Naive thymus-derived CD8-positive, alpha-beta T cell (primary cell): ENCODE data around the gene KIF26A. TPM values are rescaled to one million over a fixed set of nuclear protein-coding genes. Genes with fewer than 3 reads are reported as not detected.
A peak's percentile ranks its signal among the peaks of the same experiment; 100 is the strongest.

Experiments used
- ATAC-seq, 2 donors: fragments of 150-1000 bp; cut with Tn5 transposase in 1 of 2; sonication (Bioruptor Pico), chemical (Tn5 transposase) in 1 of 2; 1 replicate in 1 of 2; 2 replicates in 1 of 2; pipeline ENCODE4 v1.10.0; 2021; ENCODE audit warnings: mild to moderate bottlenecking in 2 of 2, moderate library complexity in 2 of 2
- POLR2A ChIA-PET: fragments of 350-600 bp; sonication (Branson Sonifier 250); formaldehyde crosslinking; loops from one replicate; lab custom pipeline; 2021; ENCODE audit warnings: antibody characterized with exemption; lab: Charles Lee
- DNase-seq, 10 donors: peaks; one replicate each; pipeline versions ENCODE4 v3.0.0 to v3.0.0-alpha.2; 2020 to 2022
- H3K27ac Mint-ChIP-seq, 10 donors: one replicate each; pipeline ENCODE4 v1.8.0; 2020 to 2022; ENCODE audit warnings: mild to moderate bottlenecking in 10 of 10, mixed read lengths in 10 of 10, moderate library complexity in 4 of 10, inconsistent platforms in 1 of 10
- H3K27me3 Mint-ChIP-seq, 5 donors: one replicate each; pipeline ENCODE4 v1.8.0; 2021 to 2022; ENCODE audit warnings: mixed read lengths in 5 of 5
- H3K36me3 Mint-ChIP-seq, 3 donors: one replicate each; pipeline ENCODE4 v1.8.0; 2020 to 2022; ENCODE audit warnings: mixed read lengths in 3 of 3, mild to moderate bottlenecking in 2 of 3, inconsistent platforms in 1 of 3
- H3K4me1 Mint-ChIP-seq, 4 donors: one replicate each; pipeline ENCODE4 v1.8.0; 2021 to 2022; ENCODE audit warnings: mixed read lengths in 4 of 4
- H3K4me3 Mint-ChIP-seq, 10 donors: one replicate each; pipeline ENCODE4 v1.8.0; 2020 to 2022; ENCODE audit warnings: mild to moderate bottlenecking in 10 of 10, mixed read lengths in 10 of 10, moderate library complexity in 6 of 10, inconsistent platforms in 1 of 10
- H3K9me3 Mint-ChIP-seq, 9 donors: one replicate each; pipeline ENCODE4 v1.8.0; 2020 to 2022; ENCODE audit warnings: mixed read lengths in 9 of 9, mild to moderate bottlenecking in 3 of 9, inconsistent platforms in 1 of 9, moderate library complexity in 1 of 9
- polyA plus RNA-seq, 3 donors: library from polyadenylated mRNA; unstranded; fragments of 300-500 nt; fragmentation: Illumina TruSeq; gene quantifications; one replicate each; pipeline ENCODE4 v1.2.3, GENCODE V29; 2021
- total RNA-seq, 8 experiments: library from RNA in 2 of 8; stranded (reverse) in 2 of 8; gene quantifications; one replicate each; pipeline ENCODE4 v1.2.3 and lab custom pipeline; 2021 to 2026

KIF26A gene
- total and polyA plus RNA-seq, 5 experiments from 2014 or later, result 0.10 to 0.11 TPM; not detected in 3

DNA sequence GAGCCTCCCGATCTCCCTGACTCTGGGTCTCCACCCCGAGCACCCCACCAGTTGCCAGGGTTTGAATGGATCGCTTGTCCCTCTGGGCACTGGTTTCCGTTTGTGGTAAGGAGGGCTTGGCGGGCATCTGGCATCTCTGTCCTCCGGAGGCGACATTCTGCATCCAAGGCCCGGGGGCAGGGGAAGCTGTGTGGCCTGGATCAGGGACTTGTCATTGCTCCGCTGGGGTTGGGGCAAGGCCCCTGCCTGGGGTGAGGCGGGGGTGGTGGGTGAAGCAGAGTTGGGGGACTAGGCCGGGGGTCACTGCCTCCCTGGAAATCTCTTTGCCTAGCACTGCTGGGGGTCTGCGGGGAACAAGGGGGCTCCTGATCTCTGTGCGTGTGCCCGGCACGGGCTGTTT lies 30.2 kb downstream of the KIF26A start:
- Mint-ChIP-seq H3K4me1 (no peaks in the 10 kb centered on the region), H3K4me3 (no peak overlapping the region), H3K9me3 (no peaks in the 10 kb centered on the region), H3K27ac (no peak overlapping the region), H3K36me3 (no peaks in the 10 kb centered on the region), H3K27me3 (no peaks in the 10 kb centered on the region)
- DNase-seq, result no peak
- POLR2A ChIA-PET, result no interaction called here
- ATAC-seq, result no peak

DNA sequence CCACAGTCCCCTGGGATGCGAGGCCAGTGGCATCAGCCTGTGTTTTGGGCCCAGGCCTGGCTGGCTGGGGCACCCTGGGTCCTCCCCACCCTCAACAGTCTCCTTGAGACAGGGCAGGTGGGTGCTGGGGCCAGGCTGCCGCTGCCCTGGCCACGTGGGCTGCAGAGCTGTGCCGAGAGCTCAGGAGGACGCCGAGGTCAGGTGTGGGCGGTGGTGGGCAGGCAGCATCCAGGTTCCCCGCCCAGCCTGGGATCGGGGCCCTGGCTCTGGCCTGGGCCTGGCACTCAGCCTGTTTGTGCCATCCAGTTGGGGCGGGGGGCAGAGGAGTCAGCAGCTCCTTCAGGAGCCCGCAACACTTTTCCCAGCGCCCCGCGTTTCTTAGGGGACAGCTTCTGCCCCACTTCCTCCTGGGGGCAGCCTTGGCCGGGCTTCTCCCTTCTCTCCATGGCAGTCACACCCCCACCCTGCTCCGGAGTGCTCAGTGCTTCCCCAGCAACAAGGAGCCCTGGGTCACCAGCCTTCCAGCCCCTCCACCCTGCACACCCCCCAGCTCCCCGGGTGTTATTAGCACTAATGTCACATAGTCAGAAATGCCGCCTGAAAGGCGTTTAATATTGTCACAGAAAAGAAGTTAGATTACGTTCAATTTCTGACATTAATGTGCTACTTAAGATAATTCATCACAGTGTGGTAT lies 30.8 kb downstream of the KIF26A start:
- H3K9me3 Mint-ChIP-seq, result no peaks in the 10 kb centered on the region
- DNase-seq, result no peak
- H3K4me3 Mint-ChIP-seq, result no peak overlapping the region
- no peaks in the 10 kb centered on the region for H3K27me3 Mint-ChIP-seq
- no peaks in the 10 kb centered on the region for H3K36me3 Mint-ChIP-seq
- no peak for ATAC-seq
- no peak overlapping the region for H3K27ac Mint-ChIP-seq
- no peaks in the 10 kb centered on the region for H3K4me1 Mint-ChIP-seq
- POLR2A ChIA-PET, result no interaction called here

DNA sequence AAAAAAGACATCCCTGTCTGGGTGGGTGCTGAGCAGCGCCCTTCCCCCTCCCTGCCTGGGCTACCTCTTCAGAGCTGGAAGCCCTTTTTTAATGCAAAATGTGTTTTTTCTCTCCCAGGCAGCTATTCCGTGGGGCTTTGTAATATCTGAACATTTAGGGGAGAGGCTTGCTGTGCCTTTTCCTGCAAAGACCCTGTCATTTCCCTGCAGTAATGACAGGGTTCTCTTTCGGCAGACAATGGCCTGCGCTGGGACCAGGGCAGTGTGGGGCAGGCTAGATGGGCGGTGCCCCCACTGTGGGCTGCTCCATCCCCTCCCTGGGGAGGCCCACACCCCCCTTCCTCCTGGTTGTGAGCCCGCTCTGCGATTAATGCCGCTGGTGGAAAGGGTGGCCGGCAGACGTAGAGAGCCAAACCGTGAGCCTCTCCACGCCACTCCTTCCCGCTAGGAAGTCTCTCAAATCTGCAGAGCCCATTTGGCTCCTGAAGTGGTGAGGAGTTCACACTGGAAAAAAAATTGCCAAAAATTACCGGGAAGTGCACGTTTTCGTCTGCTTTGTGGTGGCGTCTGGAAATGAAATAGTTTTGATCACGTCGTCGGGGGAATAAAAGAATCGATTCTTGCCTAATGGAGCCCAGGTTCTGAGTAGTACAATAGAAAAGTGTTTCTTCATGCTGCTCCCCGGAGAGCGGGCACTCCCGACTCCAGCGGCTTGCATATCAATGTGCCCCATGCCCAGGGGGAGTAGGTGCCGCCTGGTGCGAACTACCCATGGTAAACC lies 31.5 kb downstream of the KIF26A start:
- Mint-ChIP-seq H3K4me1 (no peaks in the 10 kb centered on the region), H3K4me3 (no peak overlapping the region), H3K36me3 (no peaks in the 10 kb centered on the region), H3K27ac (no peak overlapping the region), H3K27me3 (no peaks in the 10 kb centered on the region), H3K9me3 (no peaks in the 10 kb centered on the region)
- POLR2A ChIA-PET, result no interaction called here
- DNase-seq (no peak), ATAC-seq (no peak)

DNA sequence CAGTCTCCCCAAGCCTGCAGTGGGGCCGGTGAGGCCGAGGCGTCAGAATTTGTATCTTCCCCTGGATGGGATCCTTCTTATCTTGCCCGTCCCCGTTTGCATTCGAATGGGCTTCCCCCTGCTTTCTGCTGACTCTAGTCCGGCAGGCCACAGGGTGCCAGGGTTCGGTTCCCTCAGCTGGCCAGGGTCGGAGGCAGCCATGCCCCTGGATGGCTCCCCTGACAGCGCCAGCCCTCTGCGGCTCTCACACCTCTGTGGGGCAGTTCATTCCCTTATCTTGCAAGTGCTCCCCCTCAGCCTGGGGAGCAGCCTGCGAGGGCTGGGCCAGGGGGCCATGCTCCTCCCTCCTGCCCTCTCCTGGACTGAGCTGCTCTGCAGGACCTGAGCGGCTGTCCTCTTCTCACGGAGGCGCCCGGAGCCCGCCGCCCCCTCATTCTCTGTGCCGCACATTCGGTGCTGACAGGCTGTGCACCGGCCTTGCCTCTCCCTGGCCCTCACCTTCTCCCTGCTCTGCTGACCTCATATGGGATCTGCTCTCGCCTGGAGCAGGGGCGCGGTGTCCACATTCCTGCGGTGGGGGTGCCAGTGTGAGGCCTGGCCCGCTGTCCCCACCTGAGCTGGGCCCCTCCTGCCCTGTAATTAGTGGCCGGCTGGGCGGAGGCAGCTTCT lies 32.8 kb downstream of the KIF26A start:
- ATAC-seq (no peak), DNase-seq (no peak)
- Mint-ChIP-seq H3K27ac (no peak overlapping the region), H3K4me3 (no peak overlapping the region), H3K4me1 (no peaks in the 10 kb centered on the region), H3K36me3 (no peaks in the 10 kb centered on the region), H3K9me3 (no peaks in the 10 kb centered on the region), H3K27me3 (no peaks in the 10 kb centered on the region)
- POLR2A ChIA-PET, result no interaction called here

DNA sequence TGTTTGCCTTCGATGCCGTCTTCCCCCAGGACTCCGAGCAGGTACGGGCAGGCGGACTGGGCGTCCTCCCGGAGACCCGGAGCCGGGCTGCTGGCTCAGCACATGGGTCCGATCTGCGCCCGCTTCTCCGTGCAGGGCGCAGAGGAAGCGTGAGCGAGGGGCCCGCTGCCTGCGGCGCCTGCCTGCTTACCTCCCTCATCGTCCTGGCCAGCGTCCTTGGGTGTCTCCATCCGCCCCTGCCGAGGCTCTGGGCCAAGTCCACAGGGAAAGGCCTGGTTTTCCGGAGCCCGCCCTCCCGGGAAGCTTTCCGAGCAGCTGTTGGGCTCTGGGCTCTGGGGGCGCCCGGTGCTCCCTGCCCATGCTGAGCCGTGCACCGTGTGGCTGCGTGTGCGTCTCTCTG lies 33.5 kb downstream of the KIF26A start:
- Mint-ChIP-seq H3K4me1 (no peaks in the 10 kb centered on the region), H3K27me3 (no peaks in the 10 kb centered on the region), H3K9me3 (no peaks in the 10 kb centered on the region), H3K36me3 (no peaks in the 10 kb centered on the region), H3K4me3 (no peak overlapping the region), H3K27ac (peak overlapping the region in 1 of 10 donors; percentile 49)
- DNase-seq, result no peak
- no peak for ATAC-seq
- POLR2A ChIA-PET, result no interaction called here

DNA sequence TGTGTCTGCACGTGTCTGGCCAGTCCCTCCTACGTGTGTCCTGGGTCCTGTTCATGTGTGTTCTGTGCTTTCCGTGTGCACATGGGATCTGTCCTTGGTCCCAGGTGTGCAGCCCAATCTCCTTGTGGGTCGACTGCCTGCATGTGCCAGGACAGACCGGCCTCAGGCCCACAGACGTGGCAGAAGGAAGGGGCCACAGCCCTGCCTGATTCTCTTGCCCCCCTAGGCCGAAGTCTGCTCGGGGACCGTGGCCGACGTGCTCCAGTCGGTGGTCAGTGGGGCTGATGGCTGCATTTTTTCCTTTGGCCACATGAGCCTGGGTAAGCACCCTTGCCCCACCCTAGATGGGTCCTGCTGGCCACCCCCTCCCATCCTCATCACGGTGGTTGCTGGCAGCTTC lies 34.0 kb downstream of the KIF26A start:
- ATAC-seq (no peak), DNase-seq (no peak)
- Mint-ChIP-seq H3K27me3 (no peaks in the 10 kb centered on the region), H3K36me3 (no peaks in the 10 kb centered on the region), H3K4me1 (no peaks in the 10 kb centered on the region), H3K9me3 (no peaks in the 10 kb centered on the region), H3K27ac (peak overlapping the region in 1 of 10 donors; percentile 49), H3K4me3 (no peak overlapping the region)
- POLR2A ChIA-PET, result no interaction called here

DNA sequence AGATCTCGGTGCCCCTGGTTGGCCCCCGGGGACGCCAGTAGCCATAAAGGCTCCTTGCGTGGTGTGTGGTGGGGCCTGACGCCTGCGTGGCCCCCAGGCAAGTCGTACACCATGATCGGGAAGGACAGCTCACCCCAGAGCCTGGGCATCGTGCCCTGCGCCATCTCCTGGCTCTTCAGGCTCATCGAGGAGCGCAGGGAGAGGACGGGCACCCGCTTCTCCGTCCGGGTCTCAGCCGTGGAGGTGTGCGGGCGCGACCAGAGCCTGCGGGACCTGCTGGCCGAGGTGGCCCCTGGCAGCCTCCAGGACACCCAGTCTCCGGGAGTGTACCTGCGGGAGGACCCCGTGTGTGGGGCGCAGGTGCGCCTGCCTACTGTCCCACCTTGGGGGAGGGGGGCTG lies 34.5 kb downstream of the KIF26A start:
- DNase-seq (no peak), ATAC-seq (no peak)
- no peaks in the 10 kb centered on the region for H3K27me3 Mint-ChIP-seq
- no peak overlapping the region for H3K4me3 Mint-ChIP-seq
- H3K27ac Mint-ChIP-seq, result no peak overlapping the region
- H3K36me3 Mint-ChIP-seq, result no peaks in the 10 kb centered on the region
- H3K4me1 Mint-ChIP-seq, result no peaks in the 10 kb centered on the region
- no peaks in the 10 kb centered on the region for H3K9me3 Mint-ChIP-seq
- POLR2A ChIA-PET, result no interaction called here

DNA sequence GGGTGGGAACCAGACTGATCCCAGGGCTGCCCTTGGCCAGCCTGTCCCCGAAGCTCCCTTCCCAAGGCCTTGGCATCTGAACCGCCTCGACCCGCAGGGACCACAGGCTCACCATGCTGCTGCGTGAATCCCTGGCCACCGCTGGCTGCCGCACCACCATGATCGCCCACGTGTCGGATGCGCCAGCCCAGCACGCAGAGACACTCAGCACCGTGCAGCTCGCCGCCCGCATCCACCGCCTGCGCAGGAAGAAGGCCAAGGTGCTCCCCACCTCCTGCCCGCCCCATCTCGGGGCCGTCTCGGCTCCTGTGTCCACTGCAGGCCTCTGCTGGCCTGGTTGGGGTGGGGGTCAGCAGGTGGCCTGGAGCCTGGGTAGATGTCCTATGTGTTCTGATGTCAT lies 35.7 kb downstream of the KIF26A start:
- POLR2A ChIA-PET, result no interaction called here
- Mint-ChIP-seq H3K4me3 (no peak overlapping the region), H3K36me3 (no peaks in the 10 kb centered on the region), H3K4me1 (no peaks in the 10 kb centered on the region), H3K9me3 (no peaks in the 10 kb centered on the region), H3K27ac (no peak overlapping the region), H3K27me3 (no peaks in the 10 kb centered on the region)
- ATAC-seq (no peak), DNase-seq (no peak)

DNA sequence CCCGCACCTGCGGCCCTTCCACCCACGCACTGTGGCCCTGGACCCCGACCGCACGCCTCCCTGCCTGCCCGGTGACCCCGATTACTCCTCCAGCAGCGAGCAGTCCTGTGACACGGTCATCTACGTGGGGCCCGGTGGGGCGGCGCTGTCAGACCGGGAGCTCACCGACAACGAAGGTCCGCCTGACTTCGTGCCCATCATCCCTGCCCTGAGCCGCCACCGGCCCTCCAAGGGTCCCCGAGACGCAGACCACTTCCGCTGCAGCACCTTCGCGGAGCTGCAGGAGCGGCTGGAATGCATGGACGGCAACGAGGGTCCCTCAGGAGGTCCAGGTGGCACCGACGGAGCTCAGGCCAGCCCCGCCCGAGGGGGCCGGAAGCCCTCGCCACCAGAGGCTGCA lies 36.7 kb downstream of the KIF26A start:
- no peaks in the 10 kb centered on the region for H3K9me3 Mint-ChIP-seq
- H3K27ac Mint-ChIP-seq, result no peak overlapping the region
- H3K36me3 Mint-ChIP-seq, result no peaks in the 10 kb centered on the region
- no peaks in the 10 kb centered on the region for H3K27me3 Mint-ChIP-seq
- no peak overlapping the region for H3K4me3 Mint-ChIP-seq
- POLR2A ChIA-PET, result no interaction called here
- no peaks in the 10 kb centered on the region for H3K4me1 Mint-ChIP-seq
- ATAC-seq (no peak), DNase-seq (no peak)

- ATAC-seq, result no peak
- POLR2A ChIA-PET, result no interaction called here
- H3K4me1 Mint-ChIP-seq, result no peaks in the 10 kb centered on the region
- H3K36me3 Mint-ChIP-seq, result no peaks in the 10 kb centered on the region
- no peak for DNase-seq
- H3K4me3 Mint-ChIP-seq, result no peak overlapping the region
- H3K27ac Mint-ChIP-seq, result no peak overlapping the region
- H3K9me3 Mint-ChIP-seq, result no peaks in the 10 kb centered on the region
- no peaks in the 10 kb centered on the region for H3K27me3 Mint-ChIP-seq
Measured at GRCh38 chr14:104175811-104176210, 37.4 kb downstream of the KIF26A start.

- DNase-seq, result no peak
- Mint-ChIP-seq H3K27ac (no peak overlapping the region), H3K4me3 (no peak overlapping the region), H3K4me1 (no peaks in the 10 kb centered on the region), H3K9me3 (no peaks in the 10 kb centered on the region), H3K36me3 (no peaks in the 10 kb centered on the region), H3K27me3 (no peaks in the 10 kb centered on the region)
- POLR2A ChIA-PET, result no interaction called here
- ATAC-seq, result no peak
Measured at GRCh38 chr14:104176611-104177010, 38.2 kb downstream of the KIF26A start.

DNA sequence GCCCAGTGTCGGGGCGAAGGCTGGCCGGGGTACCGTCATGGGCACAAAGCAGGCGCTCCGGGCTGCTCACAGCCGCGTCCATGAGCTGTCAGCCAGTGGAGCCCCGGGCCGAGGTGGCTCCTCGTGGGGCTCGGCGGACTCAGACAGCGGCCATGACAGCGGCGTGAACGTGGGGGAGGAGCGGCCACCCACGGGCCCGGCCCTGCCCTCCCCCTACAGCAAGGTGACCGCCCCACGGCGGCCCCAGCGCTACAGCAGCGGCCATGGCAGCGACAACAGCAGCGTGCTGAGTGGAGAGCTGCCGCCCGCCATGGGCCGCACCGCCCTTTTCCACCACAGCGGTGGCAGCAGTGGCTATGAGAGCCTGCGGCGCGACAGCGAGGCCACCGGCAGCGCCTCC lies 39.0 kb downstream of the KIF26A start:
- no peak overlapping the region for H3K27ac Mint-ChIP-seq
- no peaks in the 10 kb centered on the region for H3K36me3 Mint-ChIP-seq
- POLR2A ChIA-PET, result no interaction called here

DNA sequence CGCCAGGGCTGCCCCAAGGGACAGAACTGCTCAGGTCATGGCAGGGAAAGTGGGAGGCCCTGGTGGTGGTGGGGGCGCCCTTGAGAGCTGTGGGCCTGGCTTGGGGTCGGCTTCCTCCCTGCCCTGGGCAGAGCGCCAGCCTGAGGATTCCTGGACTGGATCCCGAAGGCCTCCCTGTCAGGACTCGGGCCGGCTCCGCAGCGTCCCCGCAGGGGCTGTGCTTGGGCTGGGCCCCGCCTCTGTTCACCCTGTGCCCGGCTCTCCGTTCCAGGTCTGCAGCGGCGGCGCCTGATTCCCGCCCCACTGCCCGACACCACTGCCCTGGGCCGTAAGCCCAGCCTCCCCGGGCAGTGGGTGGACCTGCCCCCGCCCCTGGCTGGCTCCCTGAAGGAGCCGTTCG lies 39.9 kb downstream of the KIF26A start:
- Mint-ChIP-seq H3K4me3 (no peak overlapping the region), H3K27ac (no peak overlapping the region), H3K4me1 (no peaks in the 10 kb centered on the region)

More for the DNA sequence above, 39.0 kb downstream of the KIF26A start:
- Mint-ChIP-seq H3K4me3 (no peak overlapping the region), H3K9me3 (no peaks in the 10 kb centered on the region), H3K4me1 (no peaks in the 10 kb centered on the region), H3K27me3 (no peaks in the 10 kb centered on the region)
- ATAC-seq (no peak), DNase-seq (no peak)

More for the DNA sequence above, 39.9 kb downstream of the KIF26A start:
- H3K27me3 Mint-ChIP-seq, result no peaks in the 10 kb centered on the region
- DNase-seq (no peak), ATAC-seq (no peak)
- H3K36me3 Mint-ChIP-seq, result no peaks in the 10 kb centered on the region
- POLR2A ChIA-PET, result no interaction called here
- H3K9me3 Mint-ChIP-seq, result no peaks in the 10 kb centered on the region
